ENCODE measurements around the gene ZBTB49.
"Not testable (repeated sequence)": the region's sequence is repeated elsewhere in the genome, so short reads cannot be mapped to it uniquely, and the experiment has no call there.

Gene ZBTB49

GRCh38 chr4:4289941-4290850 lies at the start of gene ZBTB49, which contains the start of gene LYAR:
Gene ZBTB49 (plus strand): TSS chr4:4290251. CDS start chr4:4299946, 9,695 bp downstream.
Gene LYAR (minus strand): TSS chr4:4290154. CDS start chr4:4283742, 6,412 bp downstream.
- peak; percentile 65 for FAIRE-seq

GRCh38 chr4:4245172-4245571 lies 44.9 kb upstream of the ZBTB49 start:
- FAIRE-seq, result no peak
- DNase-seq (ENCODE audit: low spot score), result no peak

More at GRCh38 chr4:4289941-4290850, at the start of gene ZBTB49, which contains the start of gene LYAR:
- DNase-seq (ENCODE audit: low spot score), result peak; percentile 92

- no peak for DNase-seq (ENCODE audit: low spot score)
- no peak for FAIRE-seq
Observed at GRCh38 chr4:4247696-4248028, 42.4 kb upstream of the ZBTB49 start.

GRCh38 chr4:4248029-4248884 lies 41.8 kb upstream of the ZBTB49 start, which contains the start of gene TMEM128:
Gene TMEM128 (minus strand): TSS chr4:4248223. CDS start chr4:4248202, 21 bp downstream.
- peak; percentile 89 for DNase-seq (ENCODE audit: low spot score)
- no peak for FAIRE-seq

GRCh38 chr4:4248885-4249203 lies 41.2 kb upstream of the ZBTB49 start:
- DNase-seq (ENCODE audit: low spot score) (no peak), FAIRE-seq (no peak)

- FAIRE-seq, result not testable (repeated sequence)
Observed at GRCh38 chr4:4249342-4249741, 40.7 kb upstream of the ZBTB49 start.

GRCh38 chr4:4249866-4250265 lies 40.2 kb upstream of the ZBTB49 start:
- DNase-seq (ENCODE audit: low spot score) (no peak), FAIRE-seq (no peak)

More at GRCh38 chr4:4249342-4249741, 40.7 kb upstream of the ZBTB49 start:
- DNase-seq (ENCODE audit: low spot score), result not testable (repeated sequence)

- DNase-seq (ENCODE audit: low spot score), result no peak
Observed at GRCh38 chr4:4254199-4254598, 35.9 kb upstream of the ZBTB49 start.

GRCh38 chr4:4254666-4255065 lies 35.4 kb upstream of the ZBTB49 start:
- DNase-seq (ENCODE audit: low spot score) (no peak), FAIRE-seq (no peak)

More at GRCh38 chr4:4254199-4254598, 35.9 kb upstream of the ZBTB49 start:
- no peak for FAIRE-seq

- FAIRE-seq, result no peak
Observed at GRCh38 chr4:4256799-4257198, 33.3 kb upstream of the ZBTB49 start.

GRCh38 chr4:4257705-4258104 lies 32.3 kb upstream of the ZBTB49 start:
- not testable (repeated sequence) for FAIRE-seq; DNase-seq (ENCODE audit: low spot score)

More at GRCh38 chr4:4256799-4257198, 33.3 kb upstream of the ZBTB49 start:
- peak; percentile 10 for DNase-seq (ENCODE audit: low spot score)

GRCh38 chr4:4259484-4260100 lies 30.5 kb upstream of the ZBTB49 start:
- no peak for FAIRE-seq

GRCh38 chr4:4260185-4260751 lies 29.8 kb upstream of the ZBTB49 start:
- DNase-seq (ENCODE audit: low spot score) (peak; percentile 64), FAIRE-seq (peak; percentile 17)

More at GRCh38 chr4:4259484-4260100, 30.5 kb upstream of the ZBTB49 start:
- no peak for DNase-seq (ENCODE audit: low spot score)

- no peak for FAIRE-seq
- DNase-seq (ENCODE audit: low spot score), result no peak
Observed at GRCh38 chr4:4267981-4268380, 22.1 kb upstream of the ZBTB49 start.

GRCh38 chr4:4268776-4269175 lies 21.3 kb upstream of the ZBTB49 start:
- no peak for FAIRE-seq
- DNase-seq (ENCODE audit: low spot score), result no peak

- DNase-seq (ENCODE audit: low spot score) (no peak), FAIRE-seq (no peak)
Observed at GRCh38 chr4:4269331-4269731, 20.7 kb upstream of the ZBTB49 start.

- DNase-seq (ENCODE audit: low spot score) (no peak), FAIRE-seq (no peak)
Observed at GRCh38 chr4:4269856-4270255, 20.2 kb upstream of the ZBTB49 start.

- no peak for FAIRE-seq
Observed at GRCh38 chr4:4270529-4270928, 19.5 kb upstream of the ZBTB49 start.

GRCh38 chr4:4271912-4272311 lies 18.1 kb upstream of the ZBTB49 start:
- DNase-seq (ENCODE audit: low spot score) (no peak), FAIRE-seq (no peak)

More at GRCh38 chr4:4270529-4270928, 19.5 kb upstream of the ZBTB49 start:
- DNase-seq (ENCODE audit: low spot score), result no peak

- no peak for FAIRE-seq
Observed at GRCh38 chr4:4274226-4274625, 15.8 kb upstream of the ZBTB49 start.

GRCh38 chr4:4277531-4277930 lies 12.5 kb upstream of the ZBTB49 start:
- DNase-seq (ENCODE audit: low spot score), result no peak
- FAIRE-seq, result no peak

More at GRCh38 chr4:4274226-4274625, 15.8 kb upstream of the ZBTB49 start:
- DNase-seq (ENCODE audit: low spot score), result no peak

Measured in urothelium cell line (cell line).